ENCODE measurements around the gene LRRC4C. TPM values are rescaled to one million over a fixed set of nuclear protein-coding genes. Genes with fewer than 3 reads are reported as not detected.

LRRC4C gene
- total RNA-seq, 1 donor from 2014 or later, result not detected

GRCh38 chr11:41419901-41420300 lies 39.6 kb downstream of the LRRC4C start:
- no peak for DNase-seq (ENCODE audit: extremely low read depth, low read depth, low spot score)

GRCh38 chr11:41414771-41415440 lies 44.5 kb downstream of the LRRC4C start:
- no peak for DNase-seq (ENCODE audit: extremely low read depth, low read depth, low spot score)

- no peak for DNase-seq (ENCODE audit: extremely low read depth, low read depth, low spot score)
Measured at GRCh38 chr11:41413843-41414242, 45.6 kb downstream of the LRRC4C start.

- no peak for DNase-seq (ENCODE audit: extremely low read depth, low read depth, low spot score)
Measured at GRCh38 chr11:41405812-41406211, 53.6 kb downstream of the LRRC4C start.

- no peak for DNase-seq (ENCODE audit: extremely low read depth, low read depth, low spot score)
Measured at GRCh38 chr11:41404109-41404508, 55.3 kb downstream of the LRRC4C start.

GRCh38 chr11:41403458-41403857 lies 56.0 kb downstream of the LRRC4C start:
- no peak for DNase-seq (ENCODE audit: extremely low read depth, low read depth, low spot score)

GRCh38 chr11:41400819-41401382 lies 58.6 kb downstream of the LRRC4C start:
- DNase-seq (ENCODE audit: extremely low read depth, low read depth, low spot score), result no peak

GRCh38 chr11:41400124-41400523 lies 59.3 kb downstream of the LRRC4C start:
- no peak for DNase-seq (ENCODE audit: extremely low read depth, low read depth, low spot score)

GRCh38 chr11:41399323-41399722 lies 60.1 kb downstream of the LRRC4C start:
- no peak for DNase-seq (ENCODE audit: extremely low read depth, low read depth, low spot score)

- no peak for DNase-seq (ENCODE audit: extremely low read depth, low read depth, low spot score)
Measured at GRCh38 chr11:41398175-41398574, 61.3 kb downstream of the LRRC4C start.

- no peak for DNase-seq (ENCODE audit: extremely low read depth, low read depth, low spot score)
Measured at GRCh38 chr11:41394521-41395195, 64.8 kb downstream of the LRRC4C start.

- no peak for DNase-seq (ENCODE audit: extremely low read depth, low read depth, low spot score)
Measured at GRCh38 chr11:41392596-41392995, 66.9 kb downstream of the LRRC4C start.

GRCh38 chr11:41389623-41390130 lies 69.8 kb downstream of the LRRC4C start:
- no peak for DNase-seq (ENCODE audit: extremely low read depth, low read depth, low spot score)

- no peak for DNase-seq (ENCODE audit: extremely low read depth, low read depth, low spot score)
Measured at GRCh38 chr11:41384329-41384728, 75.1 kb downstream of the LRRC4C start.

- DNase-seq (ENCODE audit: extremely low read depth, low read depth, low spot score), result no peak
Measured at GRCh38 chr11:41383768-41384167, 75.7 kb downstream of the LRRC4C start.

GRCh38 chr11:41382927-41383326 lies 76.5 kb downstream of the LRRC4C start:
- DNase-seq (ENCODE audit: extremely low read depth, low read depth, low spot score), result no peak

- DNase-seq (ENCODE audit: extremely low read depth, low read depth, low spot score), result no peak
Measured at GRCh38 chr11:41379084-41379483, 80.4 kb downstream of the LRRC4C start.

- DNase-seq (ENCODE audit: extremely low read depth, low read depth, low spot score), result no peak
Measured at GRCh38 chr11:41377709-41378394, 81.6 kb downstream of the LRRC4C start.

GRCh38 chr11:41351825-41352224 lies 107.6 kb downstream of the LRRC4C start:
- no peak for DNase-seq (ENCODE audit: extremely low read depth, low read depth, low spot score)

GRCh38 chr11:41346042-41346441 lies 113.4 kb downstream of the LRRC4C start:
- no peak for DNase-seq (ENCODE audit: extremely low read depth, low read depth, low spot score)

All from glomerular endothelial cell (primary cell).